Ovary (tissue), 9 donors: Measurements from ENCODE around the gene RNF181. TPM values are rescaled to one million over a fixed set of nuclear protein-coding genes. Genes with fewer than 3 reads are reported as not detected.

ENCODE experiments used
- DNase-seq, 5 donors: peaks; one replicate each; pipeline ENCODE4 v3.0.0-alpha.2; 2019 to 2020
- H3K27ac ChIP-seq, 2 donors: fragments of 200-600 bp; one replicate each; pipeline versions ENCODE4 v1.5.1 to v1.8.0; 2019 to 2022
- H3K27me3 ChIP-seq: fragments of 200-600 bp; one replicate; pipeline ENCODE4 v1.8.0; 2022
- H3K36me3 ChIP-seq: fragments of 200-600 bp; sonication (generic); one replicate; pipeline ENCODE4 v1.5.1; 2019
- H3K4me1 ChIP-seq: one replicate; pipeline ENCODE4 v1.8.1; 2013; ENCODE audit warnings: mild to moderate bottlenecking, moderate library complexity; ENCODE audit not compliant: insufficient read depth
- H3K4me3 ChIP-seq: fragments of 200-600 bp; sonication (generic); one replicate; pipeline ENCODE4 v1.5.1; 2017
- H3K9me3 ChIP-seq, 2 donors: fragments of 200-600 bp in 1 of 2; sonication (generic) in 1 of 2; one replicate each; pipeline versions ENCODE4 v1.5.1 to v1.8.1; 2013 to 2019; ENCODE audit warnings: mild to moderate bottlenecking in 1 of 2, moderate library complexity in 1 of 2
- EP300 ChIP-seq: sonication (generic); formaldehyde crosslinking; IDR thresholded peaks from one replicate; pipeline ENCODE4 v1.6.1; 2017; ENCODE audit warnings: antibody characterized with exemption
- POLR2A ChIP-seq: fragments of 450-650 bp; IDR thresholded peaks from one replicate; pipeline ENCODE4 v1.6.1; 2017; ENCODE audit warnings: antibody characterized with exemption, mild to moderate bottlenecking, moderate library complexity
- WGBS, 3 donors: extraction: QIAGEN DNeasy Blood & Tissue Kit in 1 of 3; methylation state at CpG; one replicate each; pipeline versions ENCODE4 v1.1.5 to v1.1.7; 2013 to 2017; 5-methylcytosine and 5-hydroxymethylcytosine counted together
- intact Hi-C, 4 donors: fragments of 100-400 bp; cut with DNase I; formaldehyde crosslinking; loops; one replicate each; pipeline versions ENCODE4 v1.11.0 to v1.15.1; 2022 to 2023
- polyA plus RNA-seq, 2 donors: library from polyadenylated mRNA; stranded (reverse); fragments of 200-250 nt in 1 of 2; fragments of 350-450 nt in 1 of 2; fragmentation: Illumina TruSeq in 1 of 2; extraction: RNeasy Lipid Tissue Mini Kit (QIAGEN cat#74804) in 1 of 2; gene quantifications; one replicate each; pipeline ENCODE4 v1.2.3, GENCODE V29; 2013 to 2014
- total RNA-seq, 7 donors: library from RNA; depleted of rRNA in 2 of 7; stranded (reverse); fragments of >200 nt in 2 of 7; fragmentation: NEBNext Ultra II Directional in 3 of 7; extraction: Animal tissue kit (Norgen Biotek cat#: 25700) in 3 of 7; gene quantifications; one replicate each; pipeline versions ENCODE4 v1.1.0 to v1.2.4, GENCODE V29; 2016 to 2023
- TF ChIP-seq, protein P1 (sequence below), 3 donors: fragments of 450-650 bp in 2 of 3; fragments of 200-600 bp in 1 of 3; IDR thresholded peaks; one replicate each; pipeline versions ENCODE4 v1.5.1 to v1.8.0; 2016 to 2022; ENCODE audit warnings: antibody characterized with exemption in 3 of 3, mild to moderate bottlenecking in 1 of 3
- donor health status: DM: no; HTN: no; CAD: no; lungs with moderate emphysema.
- donor health status: DM: no; HTN: no; CAD: no.
- donor health status: Bipolar disorder and iron deficiency.
- donor health status: DM: yes; HTN: yes; CAD: no.
- donor health status: DM: no; HTN: no; CAD: no.
- donor health status: DM: yes; HTN: yes; CAD: no.

Gene RNF181
- total and polyA plus RNA-seq, 9 donors, result 61.1 to 148 (median 93.8) TPM

DNA sequence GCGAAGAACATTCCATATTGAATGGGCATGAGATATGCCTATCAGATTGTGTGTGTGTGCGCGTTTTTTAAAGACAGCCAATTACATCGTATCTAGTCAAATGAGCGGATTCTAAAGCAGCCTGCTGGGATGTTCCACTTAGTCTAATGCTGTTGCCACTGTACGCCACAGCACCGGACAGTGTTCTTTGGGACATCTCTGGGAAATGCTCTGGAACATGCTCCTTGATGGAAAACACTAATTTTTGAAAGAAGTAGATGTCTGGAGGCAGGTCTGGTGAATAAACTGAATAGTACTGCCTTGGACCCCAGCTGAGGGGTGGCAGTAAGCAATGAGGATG, 10.5 kb downstream of the RNF181 start:
- H3K27ac ChIP-seq, result no peak overlapping the region
- intact Hi-C loops, result no loop called here

DNA sequence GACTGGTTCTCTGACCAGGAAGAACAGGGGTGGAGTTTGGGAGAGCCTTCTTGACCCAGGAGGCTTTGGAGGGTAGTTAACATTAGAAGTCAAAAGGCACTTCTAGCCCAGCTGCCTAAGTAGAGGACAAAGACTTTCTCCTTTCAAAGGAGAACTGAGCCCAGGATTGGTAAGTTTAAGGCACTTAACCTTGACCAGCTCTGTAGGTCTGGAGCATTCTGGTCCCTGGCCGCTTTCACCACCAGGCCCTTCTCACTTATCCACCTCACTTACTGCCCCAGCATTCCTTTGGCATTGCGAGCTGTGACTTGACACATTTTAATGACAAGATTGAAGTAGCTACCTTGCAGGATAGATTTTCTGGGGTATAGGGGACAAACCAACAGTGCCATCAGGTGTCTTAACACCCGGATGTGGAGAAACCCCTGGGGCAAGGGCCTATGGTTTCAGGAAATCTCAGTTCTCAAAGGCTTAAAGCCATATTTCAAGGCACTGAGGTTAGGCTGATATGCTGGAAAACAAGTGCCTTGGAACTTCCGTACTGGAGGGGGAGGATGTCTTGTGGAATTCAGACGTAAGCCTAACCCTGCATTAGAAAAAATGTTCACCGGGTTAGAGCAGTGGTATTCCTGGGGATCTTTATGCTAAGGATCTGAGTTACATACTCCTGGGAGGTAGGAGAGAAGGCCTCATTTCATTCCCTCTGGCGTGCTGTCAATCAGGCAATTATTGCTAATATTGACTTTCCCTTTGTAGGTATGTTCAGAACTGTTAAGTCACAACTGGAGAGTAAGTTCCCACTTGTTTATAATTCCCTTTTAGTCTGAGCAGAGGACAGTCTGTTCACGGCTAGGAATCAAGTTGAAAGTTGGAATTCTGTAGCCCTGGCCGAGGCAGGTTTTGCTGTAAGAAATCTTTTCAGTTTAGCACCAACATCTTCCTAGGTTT, 12.0 kb downstream of the RNF181 start:
- Histone ChIP-seq H3K4me3 (no peak overlapping the region), H3K36me3 (no peaks in the 10 kb centered on the region), H3K27me3 (no peaks in the 10 kb centered on the region), H3K27ac (no peak overlapping the region), H3K9me3 (no peaks in the 10 kb centered on the region), H3K4me1 (peaks cover 5% of the 10 kb centered on the region)
- WGBS, 3 donors, result 53 to 66% (median 66%) methylated on average over 9 of the region's 9 CpGs
- TF ChIP-seq POLR2A, result no peak
- TF ChIP-seq EP300, result no peak
- TF ChIP-seq, protein P1, sequence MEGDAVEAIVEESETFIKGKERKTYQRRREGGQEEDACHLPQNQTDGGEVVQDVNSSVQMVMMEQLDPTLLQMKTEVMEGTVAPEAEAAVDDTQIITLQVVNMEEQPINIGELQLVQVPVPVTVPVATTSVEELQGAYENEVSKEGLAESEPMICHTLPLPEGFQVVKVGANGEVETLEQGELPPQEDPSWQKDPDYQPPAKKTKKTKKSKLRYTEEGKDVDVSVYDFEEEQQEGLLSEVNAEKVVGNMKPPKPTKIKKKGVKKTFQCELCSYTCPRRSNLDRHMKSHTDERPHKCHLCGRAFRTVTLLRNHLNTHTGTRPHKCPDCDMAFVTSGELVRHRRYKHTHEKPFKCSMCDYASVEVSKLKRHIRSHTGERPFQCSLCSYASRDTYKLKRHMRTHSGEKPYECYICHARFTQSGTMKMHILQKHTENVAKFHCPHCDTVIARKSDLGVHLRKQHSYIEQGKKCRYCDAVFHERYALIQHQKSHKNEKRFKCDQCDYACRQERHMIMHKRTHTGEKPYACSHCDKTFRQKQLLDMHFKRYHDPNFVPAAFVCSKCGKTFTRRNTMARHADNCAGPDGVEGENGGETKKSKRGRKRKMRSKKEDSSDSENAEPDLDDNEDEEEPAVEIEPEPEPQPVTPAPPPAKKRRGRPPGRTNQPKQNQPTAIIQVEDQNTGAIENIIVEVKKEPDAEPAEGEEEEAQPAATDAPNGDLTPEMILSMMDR (IDR thresholded peaks at IDR 0.05), result no peak
- intact Hi-C loops, result no loop called here
- no peak for DNase-seq

More for the DNA sequence above, 10.5 kb downstream of the RNF181 start:
- TF ChIP-seq POLR2A (no peak), EP300 (no peak)
- TF ChIP-seq, protein P1 (IDR thresholded peaks at IDR 0.05), result no peak
- Histone ChIP-seq H3K9me3 (no peaks in the 10 kb centered on the region), H3K4me3 (no peak overlapping the region), H3K4me1 (peaks cover 10% of the 10 kb centered on the region), H3K36me3 (no peaks in the 10 kb centered on the region), H3K27me3 (no peaks in the 10 kb centered on the region)
- WGBS, 3 donors, result 52 to 71% (median 55%) methylated on average over 7 of the region's 7 CpGs
- no peak for DNase-seq

DNA sequence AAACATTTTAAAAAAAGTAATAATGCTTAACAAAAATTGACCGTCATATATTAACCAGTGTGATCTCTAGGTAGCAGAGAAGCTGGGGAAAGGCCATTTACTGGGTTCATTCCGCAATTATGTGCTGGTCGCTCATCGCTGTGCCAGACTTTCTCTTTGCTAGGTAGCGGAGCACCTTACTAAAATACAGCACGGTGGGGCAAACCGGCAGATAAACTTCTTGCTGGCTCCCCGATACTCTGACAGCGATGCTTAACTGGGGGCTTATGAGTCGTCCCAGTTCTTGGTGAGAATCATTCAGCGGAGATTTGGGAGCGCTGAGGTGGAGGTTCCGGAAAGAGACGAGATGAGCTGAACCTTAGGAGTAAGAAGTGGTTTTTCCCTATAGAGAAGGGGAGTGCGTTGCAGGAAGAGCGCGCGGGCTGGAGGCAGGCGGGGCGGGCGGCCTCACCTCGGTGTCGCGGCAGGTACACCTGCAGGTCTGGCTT, 15.7 kb downstream of the RNF181 start:
- DNase-seq, result no peak
- H3K27me3 ChIP-seq, result no peaks in the 10 kb centered on the region
- intact Hi-C loops, result no loop called here
- H3K9me3 ChIP-seq, result no peaks in the 10 kb centered on the region
- no peaks in the 10 kb centered on the region for H3K36me3 ChIP-seq
- 3 to 5% (median 4%) methylated on average over 23 to 24 of the region's 24 CpGs for WGBS, 3 donors
- H3K4me3 ChIP-seq, result peak overlapping the region; percentile 73
- peak overlapping the region; percentile 61 to 77 for H3K27ac ChIP-seq
- peaks cover 2% of the 10 kb centered on the region for H3K4me1 ChIP-seq
- TF ChIP-seq, protein P1 (IDR thresholded peaks at IDR 0.05), result no peak
- TF ChIP-seq POLR2A, result no peak

DNA sequence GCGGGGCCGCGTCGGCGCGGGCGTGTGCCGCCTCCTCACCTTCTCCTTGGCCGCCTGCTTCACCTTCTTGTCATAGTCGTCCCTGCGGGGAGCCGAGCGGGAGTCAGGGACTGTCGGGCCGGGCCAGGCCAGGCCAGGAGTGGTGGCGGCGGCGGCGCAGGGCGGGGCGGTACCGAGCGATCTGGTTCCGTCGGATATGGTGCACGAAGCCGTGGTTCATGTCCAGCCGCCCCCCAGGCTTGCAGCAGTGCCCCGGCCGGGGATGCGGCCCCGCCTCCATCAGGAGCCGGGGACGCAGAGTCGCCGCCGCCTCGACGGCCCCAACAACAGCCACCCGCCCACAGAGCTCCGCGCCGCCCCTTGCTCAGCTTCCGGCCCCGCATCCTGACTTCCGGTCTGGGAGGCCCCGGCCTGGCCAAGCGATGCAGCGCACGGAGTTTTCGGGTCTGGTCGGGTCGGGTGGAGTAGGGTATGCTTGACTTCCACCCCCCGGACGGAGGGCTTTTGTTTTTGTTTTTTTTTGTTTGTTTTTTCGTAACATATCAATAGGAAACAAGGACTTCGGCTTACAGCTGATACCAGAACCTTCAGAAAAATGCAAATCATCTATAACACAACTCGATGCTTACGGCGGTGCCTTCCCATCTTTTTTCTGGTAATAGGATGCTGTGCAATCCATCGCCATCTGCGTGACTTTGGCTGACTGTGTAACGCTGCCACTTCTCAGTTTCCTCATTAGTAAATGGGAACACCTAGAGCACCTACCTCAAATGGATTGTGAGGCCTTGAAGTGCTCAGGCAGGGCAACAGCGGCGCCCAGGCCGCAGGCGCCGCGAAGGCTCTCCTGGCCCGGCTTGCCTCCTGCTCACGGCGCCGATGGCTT, 16.4 kb downstream of the RNF181 start, which contains the start of gene C2orf68:
TSS of gene C2orf68 (minus strand) at position 362 of the 883 bp plus-strand sequence. CDS start at position 280, 82 bp downstream.
- Histone ChIP-seq H3K27ac (peak within 1 kb of the TSS; percentile 61 to 77), H3K4me1 (peaks cover 2% of the 10 kb centered on the region), H3K9me3 (no peaks in the 10 kb centered on the region), H3K36me3 (no peaks in the 10 kb centered on the region), H3K27me3 (no peaks in the 10 kb centered on the region), H3K4me3 (peak within 1 kb of the TSS; percentile 73)
- TF ChIP-seq POLR2A (peak; percentile 66), EP300 (no peak)
- TF ChIP-seq, protein P1 (IDR thresholded peaks at IDR 0.05), result no peak
- intact Hi-C loops, result no loop called here
- peak; percentile 88 to 92 (median 90) for DNase-seq
- 6 to 13% (median 9%) methylated on average over 43 to 73 of the region's 73 CpGs for WGBS, 3 donors
